Central memory CD4-positive, alpha-beta T cell (primary cell): ENCODE results near the gene PDE11A.
"Not testable (repeated sequence)": the region's sequence is repeated elsewhere in the genome, so short reads cannot be mapped to it uniquely, and the experiment has no call there.

Source experiments
- DNase-seq: peaks from one replicate; pipeline ENCODE4 v3.0.0; 2022

PDE11A gene

GRCh38 chr2:177880285-177880684 lies 192.3 kb downstream of the PDE11A start:
- DNase-seq, result no peak

GRCh38 chr2:177876950-177877349 lies 195.6 kb downstream of the PDE11A start:
- no peak for DNase-seq

GRCh38 chr2:177874686-177875085 lies 197.9 kb downstream of the PDE11A start:
- DNase-seq, result no peak

- DNase-seq, result no peak
Observed at GRCh38 chr2:177873915-177874314, 198.7 kb downstream of the PDE11A start.

- no peak for DNase-seq
Observed at GRCh38 chr2:177872286-177872685, 200.3 kb downstream of the PDE11A start.

GRCh38 chr2:177869912-177870311 lies 202.7 kb downstream of the PDE11A start:
- no peak for DNase-seq

GRCh38 chr2:177869209-177869608 lies 203.4 kb downstream of the PDE11A start:
- DNase-seq, result no peak

- no peak for DNase-seq
Observed at GRCh38 chr2:177868806-177869205, 203.8 kb downstream of the PDE11A start.

GRCh38 chr2:177857538-177857937 lies 215.0 kb downstream of the PDE11A start:
- DNase-seq, result no peak

- no peak for DNase-seq
Observed at GRCh38 chr2:177852389-177852788, 220.2 kb downstream of the PDE11A start.

GRCh38 chr2:177843188-177843587 lies 229.4 kb downstream of the PDE11A start:
- no peak for DNase-seq

- no peak for DNase-seq
Observed at GRCh38 chr2:177842243-177842642, 230.3 kb downstream of the PDE11A start.

- not testable (repeated sequence) for DNase-seq
Observed at GRCh38 chr2:177835418-177836204, 237.0 kb downstream of the PDE11A start.

- DNase-seq, result no peak
Observed at GRCh38 chr2:177832611-177833433, 239.8 kb downstream of the PDE11A start.

GRCh38 chr2:177830881-177831386 lies 241.6 kb downstream of the PDE11A start:
- DNase-seq, result no peak

GRCh38 chr2:177828557-177828956 lies 244.0 kb downstream of the PDE11A start:
- DNase-seq, result no peak

- no peak for DNase-seq
Observed at GRCh38 chr2:177826897-177827296, 245.7 kb downstream of the PDE11A start.

GRCh38 chr2:177822941-177823340 lies 249.6 kb downstream of the PDE11A start:
- no peak for DNase-seq

GRCh38 chr2:177818412-177818811 lies 254.2 kb downstream of the PDE11A start:
- DNase-seq, result no peak

GRCh38 chr2:177817300-177817699 lies 255.3 kb downstream of the PDE11A start:
- DNase-seq, result no peak

GRCh38 chr2:177816766-177817165 lies 255.8 kb downstream of the PDE11A start:
- DNase-seq, result no peak

GRCh38 chr2:177812713-177813396 lies 259.7 kb downstream of the PDE11A start:
- DNase-seq, result no peak

GRCh38 chr2:177810906-177811305 lies 261.7 kb downstream of the PDE11A start:
- DNase-seq, result no peak
